Measurements from ENCODE around the gene SCUBE2. TPM values are rescaled to one million over a fixed set of nuclear protein-coding genes. Genes with fewer than 3 reads are reported as not detected.

The SCUBE2 gene
- total and polyA plus RNA-seq, 12 donors: 1.9 to 47.6 (median 4.1) TPM

DNA sequence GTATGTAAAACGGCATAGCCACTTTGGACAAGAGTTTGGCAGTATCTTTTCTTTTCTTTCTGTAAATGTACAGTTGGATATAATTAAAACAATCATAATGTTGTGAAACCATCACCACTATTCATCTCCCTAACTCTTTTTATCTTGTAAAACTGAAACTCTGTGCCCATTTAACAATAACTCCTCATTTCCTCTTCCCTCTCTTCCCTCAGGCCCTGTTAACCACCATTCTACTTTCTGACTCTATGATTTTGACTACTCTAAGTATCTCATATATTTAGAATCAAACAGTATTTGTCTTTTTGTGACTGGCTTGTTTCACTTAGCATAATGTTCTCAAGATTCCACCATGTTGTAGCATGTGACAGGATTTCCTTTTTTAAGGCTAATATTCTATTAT lies 10.2 kb downstream of the SCUBE2 start:
- Histone ChIP-seq H3K36me3 (replicated peaks in 1 of 2) (no peaks in the 10 kb centered on the region), H3K27me3 (no peaks in the 10 kb centered on the region), H3K9me3 (replicated peaks in 1 of 3) (no peaks in the 10 kb centered on the region), H3K4me3 (no peak overlapping the region), H3K27ac (no peak overlapping the region), H3K4me1 (replicated peaks in 1 of 2) (no peaks in the 10 kb centered on the region)
- 76 to 88% (median 82%) methylated on average over 1 of the region's 1 CpG for WGBS, 4 donors
- intact Hi-C loops (cut with DNase I): no loop called here
- DNase-seq: no peak
- no peak for TF ChIP-seq POLR2A (IDR thresholded peaks at IDR 0.05)
- TF ChIP-seq, protein P1, sequence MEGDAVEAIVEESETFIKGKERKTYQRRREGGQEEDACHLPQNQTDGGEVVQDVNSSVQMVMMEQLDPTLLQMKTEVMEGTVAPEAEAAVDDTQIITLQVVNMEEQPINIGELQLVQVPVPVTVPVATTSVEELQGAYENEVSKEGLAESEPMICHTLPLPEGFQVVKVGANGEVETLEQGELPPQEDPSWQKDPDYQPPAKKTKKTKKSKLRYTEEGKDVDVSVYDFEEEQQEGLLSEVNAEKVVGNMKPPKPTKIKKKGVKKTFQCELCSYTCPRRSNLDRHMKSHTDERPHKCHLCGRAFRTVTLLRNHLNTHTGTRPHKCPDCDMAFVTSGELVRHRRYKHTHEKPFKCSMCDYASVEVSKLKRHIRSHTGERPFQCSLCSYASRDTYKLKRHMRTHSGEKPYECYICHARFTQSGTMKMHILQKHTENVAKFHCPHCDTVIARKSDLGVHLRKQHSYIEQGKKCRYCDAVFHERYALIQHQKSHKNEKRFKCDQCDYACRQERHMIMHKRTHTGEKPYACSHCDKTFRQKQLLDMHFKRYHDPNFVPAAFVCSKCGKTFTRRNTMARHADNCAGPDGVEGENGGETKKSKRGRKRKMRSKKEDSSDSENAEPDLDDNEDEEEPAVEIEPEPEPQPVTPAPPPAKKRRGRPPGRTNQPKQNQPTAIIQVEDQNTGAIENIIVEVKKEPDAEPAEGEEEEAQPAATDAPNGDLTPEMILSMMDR (IDR thresholded peaks at IDR 0.05): no peak

DNA sequence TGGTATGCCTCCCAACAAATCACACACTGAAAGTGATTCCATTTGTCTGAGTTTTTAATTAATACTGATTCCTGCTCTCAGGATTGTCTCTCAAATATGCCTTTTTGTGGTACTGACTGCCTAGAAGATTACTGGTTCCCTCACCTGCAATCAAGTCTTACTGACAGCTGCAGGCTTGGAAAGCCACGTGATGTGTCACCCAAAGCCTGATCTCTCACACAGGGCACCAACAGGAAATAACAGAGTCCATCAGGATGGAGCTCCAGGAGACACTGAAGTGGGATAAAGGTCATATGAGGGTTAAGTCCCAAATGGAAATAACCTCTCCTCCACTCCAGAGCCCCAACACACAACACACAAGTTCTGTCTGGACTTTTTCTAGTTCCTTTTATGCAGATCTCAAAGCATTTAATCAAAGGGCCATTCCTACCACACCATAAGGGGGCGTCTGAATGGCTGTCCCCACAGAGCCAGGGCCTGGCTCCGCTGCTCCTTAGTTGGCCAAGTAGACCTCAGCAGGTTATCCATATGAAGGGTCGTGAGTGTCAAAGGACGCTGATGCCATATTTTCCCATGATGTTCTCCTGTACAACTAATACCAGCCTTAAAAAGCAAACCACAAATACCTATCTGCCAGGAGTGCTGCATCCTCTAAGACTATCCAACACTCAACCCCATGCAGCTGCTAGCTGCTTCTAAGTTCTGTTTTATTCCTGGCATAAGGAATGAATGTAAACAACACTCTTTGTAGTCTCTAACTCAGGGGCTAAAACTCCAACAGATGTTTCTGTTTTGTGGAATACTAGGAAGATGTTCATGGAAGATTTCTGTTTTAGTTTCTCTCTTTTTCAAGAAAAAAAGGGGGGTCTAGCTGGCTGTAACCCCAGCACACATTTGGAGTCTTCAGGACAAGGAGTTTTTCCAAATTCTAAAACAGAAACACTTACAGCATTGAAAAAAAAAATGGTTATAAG lies 13.0 kb downstream of the SCUBE2 start:
- Histone ChIP-seq H3K27me3 (no peaks in the 10 kb centered on the region), H3K4me3 (no peak overlapping the region), H3K36me3 (replicated peaks in 1 of 2) (no peaks in the 10 kb centered on the region), H3K4me1 (replicated peaks in 1 of 2) (no peaks in the 10 kb centered on the region), H3K9me3 (replicated peaks in 1 of 3) (no peaks in the 10 kb centered on the region), H3K27ac (no peak overlapping the region)
- DNase-seq: no peak
- intact Hi-C loops (cut with DNase I): no loop called here
- TF ChIP-seq POLR2A (IDR thresholded peaks at IDR 0.05): no peak
- TF ChIP-seq, protein P1 (IDR thresholded peaks at IDR 0.05): no peak
- WGBS, 4 donors: 82 to 90% (median 88%) methylated on average over 5 of the region's 5 CpGs

DNA sequence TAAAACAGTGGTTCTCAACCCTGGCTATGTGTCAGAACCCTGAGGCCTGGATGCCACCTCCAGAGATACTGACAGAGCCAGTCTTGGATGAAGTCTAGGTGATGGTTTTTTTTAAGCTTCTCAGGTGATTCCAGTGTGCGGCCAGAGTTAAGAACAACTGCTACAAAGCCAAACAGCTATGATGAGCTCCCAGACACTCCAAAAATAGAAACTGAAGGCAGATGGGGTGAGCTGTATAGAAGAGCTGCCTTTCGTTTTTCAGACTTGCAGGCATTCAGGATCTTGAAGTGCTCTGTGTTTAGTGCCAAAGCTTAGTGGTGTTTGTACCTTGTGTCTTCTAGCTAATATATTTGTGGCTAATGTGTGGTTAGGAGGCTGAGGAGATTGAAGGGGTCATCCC lies 14.2 kb downstream of the SCUBE2 start:
- H3K4me1 ChIP-seq (replicated peaks in 1 of 2): no peaks in the 10 kb centered on the region
- no peaks in the 10 kb centered on the region for H3K36me3 ChIP-seq (replicated peaks in 1 of 2)
- H3K9me3 ChIP-seq (replicated peaks in 1 of 3): no peaks in the 10 kb centered on the region
- H3K27me3 ChIP-seq: no peaks in the 10 kb centered on the region
- WGBS, 4 donors: 87 to 94% (median 92%) methylated on average over 2 of the region's 2 CpGs
- intact Hi-C loops (cut with DNase I): no loop called here
- no peak overlapping the region for H3K27ac ChIP-seq
- TF ChIP-seq POLR2A (IDR thresholded peaks at IDR 0.05): no peak
- no peak overlapping the region for H3K4me3 ChIP-seq
- DNase-seq: no peak

DNA sequence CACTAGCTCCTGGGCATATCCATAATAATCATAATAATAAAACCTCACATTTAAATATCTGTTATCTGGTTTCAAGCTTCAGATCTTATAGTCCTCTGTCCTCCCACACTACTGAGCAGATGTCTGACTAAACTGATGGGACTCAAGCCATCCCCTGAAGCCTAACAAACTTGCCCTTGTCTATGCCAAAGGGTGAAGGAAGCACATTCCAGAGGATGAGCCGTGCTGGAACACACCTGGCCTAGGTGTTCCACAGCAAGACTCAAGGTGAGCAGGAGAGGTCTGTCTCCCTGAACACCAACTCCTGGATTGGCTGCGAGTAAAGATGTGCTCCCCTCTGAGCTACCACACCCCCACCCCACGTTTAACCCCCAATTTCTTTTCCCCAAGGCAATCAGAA lies 14.7 kb downstream of the SCUBE2 start:
- H3K36me3 ChIP-seq (replicated peaks in 1 of 2): no peaks in the 10 kb centered on the region
- no peaks in the 10 kb centered on the region for H3K4me1 ChIP-seq (replicated peaks in 1 of 2)
- H3K4me3 ChIP-seq: no peak overlapping the region
- H3K27ac ChIP-seq: no peak overlapping the region
- DNase-seq: no peak
- no peaks in the 10 kb centered on the region for H3K9me3 ChIP-seq (replicated peaks in 1 of 3)
- TF ChIP-seq, protein P1 (IDR thresholded peaks at IDR 0.05): no peak
- TF ChIP-seq POLR2A (IDR thresholded peaks at IDR 0.05): no peak
- WGBS, 4 donors: 64 to 77% (median 70%) methylated on average over 3 of the region's 3 CpGs
- intact Hi-C loops (cut with DNase I): no loop called here
- no peaks in the 10 kb centered on the region for H3K27me3 ChIP-seq
